Stimulated activated CD4-positive, alpha-beta T cell treated with anti-CD3 and anti-CD28 coated beads, Interleukin-1b, Interleukin-23, amount 100 ng/mL, for 24 hours (primary cell): ENCODE measurements around the gene LTBP1.

Experiments
- DNase-seq, 4 experiments: peaks; one replicate each; pipeline ENCODE4 v3.0.0-alpha.2; 2020; ENCODE audit warnings: low read depth in 4 of 4, low spot score in 1 of 4

Gene LTBP1

DNA sequence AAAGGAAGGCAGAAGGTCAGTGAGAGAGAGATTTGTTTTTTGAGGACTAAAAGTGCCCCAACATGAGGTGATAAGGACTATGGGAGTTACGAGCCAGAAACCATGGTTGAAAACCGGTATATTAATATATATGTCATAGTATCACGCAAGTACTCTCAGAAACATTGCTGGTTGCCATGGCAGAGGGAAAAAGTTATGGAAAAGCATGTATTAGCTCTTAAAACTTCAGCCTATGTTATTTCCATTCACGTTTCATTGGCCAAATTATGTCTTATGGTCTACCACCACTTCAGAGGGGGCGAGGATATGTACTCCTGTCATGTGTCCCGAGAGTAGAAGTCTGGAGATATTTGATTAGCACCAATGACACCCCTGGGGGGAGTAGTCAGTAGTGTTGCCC is 125.9 kb downstream of the LTBP1 start:
- no peak for DNase-seq

DNA sequence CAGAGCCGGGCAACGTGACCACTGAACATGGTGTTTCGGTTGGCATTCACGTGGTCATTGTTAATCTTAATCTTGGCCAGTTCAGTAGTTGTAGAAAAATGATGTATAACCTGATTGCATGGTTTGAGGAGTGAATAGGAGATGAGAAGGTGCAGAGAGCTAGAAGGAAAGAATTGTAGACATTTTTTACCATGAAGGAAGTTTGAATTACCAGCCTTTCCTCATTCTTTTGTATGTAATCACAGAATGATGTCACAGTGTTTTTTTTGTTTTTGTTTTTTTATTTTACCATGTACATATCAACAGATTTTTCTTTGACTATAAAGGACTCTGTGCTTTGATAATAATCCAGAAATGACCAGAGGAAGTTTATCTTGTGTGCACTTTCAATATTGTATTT is 126.3 kb downstream of the LTBP1 start:
- DNase-seq = no peak

DNA sequence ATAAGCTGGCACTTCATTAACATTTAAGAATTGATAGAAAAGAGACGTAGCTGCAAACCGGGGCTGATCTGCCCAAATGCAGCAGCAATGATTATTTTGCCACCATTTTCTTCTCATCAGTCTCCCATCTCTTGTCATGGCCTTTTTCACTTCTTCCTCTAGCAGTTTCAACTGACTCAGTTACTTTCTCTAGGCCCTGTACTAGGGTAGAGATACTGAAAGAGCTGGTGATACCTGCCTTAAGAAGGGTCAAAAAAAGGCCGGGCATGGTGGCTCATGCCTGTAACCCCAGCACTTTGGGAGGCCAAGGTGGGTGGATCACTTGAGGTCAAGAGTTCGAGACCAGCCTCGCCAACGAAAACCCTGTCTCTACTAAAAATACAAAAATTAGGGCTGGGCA is 127.4 kb downstream of the LTBP1 start:
- DNase-seq = no peak

DNA sequence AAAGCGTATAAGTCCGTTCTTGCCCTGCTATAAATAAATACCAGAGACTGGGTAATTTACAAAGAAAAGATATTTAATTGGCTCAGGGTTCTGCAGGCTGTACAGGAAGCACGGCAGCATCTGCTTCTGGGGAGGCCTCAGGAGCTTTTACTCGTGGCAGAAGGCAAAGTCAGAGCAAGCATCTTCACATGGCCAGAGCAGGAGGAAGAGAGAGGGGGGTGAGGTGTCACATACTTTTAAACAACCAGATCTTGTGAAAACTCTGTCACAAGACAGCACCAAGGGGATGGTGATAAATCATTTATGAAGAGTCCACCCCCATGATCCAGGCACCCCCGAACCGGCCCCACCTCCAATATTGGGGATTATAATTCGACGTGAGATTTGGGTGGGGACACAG is 130.6 kb downstream of the LTBP1 start:
- no peak for DNase-seq

DNA sequence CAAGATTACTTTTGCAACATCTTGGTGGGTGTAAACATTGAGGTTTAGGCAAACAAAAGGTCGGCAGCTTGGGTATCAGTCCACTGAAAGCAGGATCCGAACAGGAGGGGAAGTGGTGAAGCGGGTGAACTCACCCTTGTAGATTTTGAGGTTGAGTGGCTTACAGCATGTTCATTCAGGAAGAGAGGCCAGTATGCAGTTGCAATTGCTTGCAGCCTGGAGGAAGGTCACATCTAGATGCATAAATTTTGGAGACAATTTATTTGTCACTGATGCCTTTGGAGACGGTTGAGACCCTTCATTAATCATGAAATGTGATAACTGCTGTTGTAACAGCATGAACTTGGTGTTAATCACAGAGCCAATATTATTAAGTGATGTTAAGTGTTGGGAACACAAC is 131.1 kb downstream of the LTBP1 start:
- no peak for DNase-seq

DNA sequence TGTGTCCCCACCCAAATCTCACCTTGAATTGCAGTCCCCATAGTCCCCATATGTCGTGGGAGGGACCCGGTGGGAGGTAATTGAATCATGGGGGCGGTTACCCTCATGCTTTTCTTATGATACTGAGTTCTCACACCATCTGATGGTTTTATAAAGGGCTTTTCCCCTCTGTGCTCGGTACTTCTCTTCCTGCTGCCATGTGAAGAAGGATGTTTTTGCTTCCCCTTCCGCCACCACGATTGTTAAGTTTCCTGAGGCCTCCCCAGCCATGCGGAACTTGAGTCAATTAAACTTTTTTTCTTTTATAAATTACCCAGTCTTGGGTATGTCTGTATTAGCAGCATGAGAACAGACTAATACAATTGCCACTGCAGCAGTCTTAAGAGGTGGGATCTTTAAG is 134.9 kb downstream of the LTBP1 start:
- no peak for DNase-seq

DNA sequence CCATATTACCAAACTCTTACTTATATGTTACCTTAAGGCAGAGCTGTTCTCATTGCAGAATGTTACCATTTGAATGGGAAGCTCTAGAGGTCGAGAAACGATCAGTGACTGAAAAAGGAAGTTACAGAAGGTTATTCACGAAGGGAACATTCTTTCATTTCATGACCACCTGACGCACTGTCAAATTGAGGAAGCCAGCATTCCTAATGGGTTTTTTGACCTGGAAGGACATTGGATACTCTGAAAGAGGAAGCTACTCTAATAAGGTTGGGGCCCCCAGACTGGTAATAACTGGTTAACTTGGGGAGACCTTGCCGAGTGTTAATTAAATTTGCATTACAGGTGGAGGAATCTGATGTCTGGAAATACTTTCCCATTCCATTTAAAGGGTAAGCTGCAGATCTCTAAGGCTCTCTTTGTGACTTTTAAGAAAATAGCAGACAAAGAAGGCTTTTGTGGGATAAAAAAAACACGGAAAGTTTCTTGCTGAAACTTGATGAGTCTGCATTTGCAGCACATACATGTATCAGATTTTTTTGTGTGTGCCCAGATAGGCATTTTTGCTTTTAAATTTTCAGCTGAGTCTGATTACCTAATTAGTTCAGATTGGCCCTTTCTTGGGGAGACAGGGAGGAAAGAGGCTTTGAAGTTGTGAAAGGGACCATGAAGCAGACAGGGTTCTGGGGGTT is 137.1 kb downstream of the LTBP1 start:
- DNase-seq = no peak

DNA sequence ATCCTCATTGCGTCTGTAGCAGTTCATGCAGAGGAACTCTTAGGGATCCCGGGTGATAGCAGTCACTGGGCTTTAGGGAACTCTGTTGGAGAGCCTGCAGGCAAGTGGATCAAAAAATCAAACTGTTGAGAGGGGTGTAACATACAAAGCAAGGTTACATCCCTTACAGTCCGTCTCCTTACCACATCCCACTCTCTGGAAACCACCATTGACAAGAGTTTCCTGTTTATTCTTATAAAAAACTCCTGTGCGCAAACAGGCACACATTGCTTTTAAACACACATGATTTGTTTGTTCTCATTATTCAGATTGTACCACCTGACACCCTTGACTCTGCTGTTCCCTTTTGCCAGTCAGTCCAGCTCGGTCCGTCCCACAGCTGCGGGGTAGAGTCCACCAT is 137.7 kb downstream of the LTBP1 start:
- no peak for DNase-seq

DNA sequence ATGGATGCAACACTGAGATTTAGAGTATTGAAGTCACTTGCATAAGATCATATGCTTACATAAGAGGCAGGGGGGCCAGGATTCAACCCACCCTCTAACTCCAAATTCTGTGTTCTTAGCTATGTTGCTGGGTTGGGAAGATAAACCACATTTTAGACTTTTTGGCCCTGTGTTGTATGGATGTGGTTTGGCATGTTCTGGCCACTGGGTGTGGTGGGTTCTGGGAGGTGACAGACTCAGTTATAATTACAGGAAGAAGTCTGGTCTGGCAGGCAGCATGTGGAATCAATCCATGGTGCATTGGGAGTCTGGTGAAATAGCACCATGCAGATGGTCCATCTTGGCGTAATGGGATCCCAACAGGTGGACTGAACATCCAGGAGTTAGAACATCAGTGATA is 138.9 kb downstream of the LTBP1 start:
- DNase-seq = no peak

DNA sequence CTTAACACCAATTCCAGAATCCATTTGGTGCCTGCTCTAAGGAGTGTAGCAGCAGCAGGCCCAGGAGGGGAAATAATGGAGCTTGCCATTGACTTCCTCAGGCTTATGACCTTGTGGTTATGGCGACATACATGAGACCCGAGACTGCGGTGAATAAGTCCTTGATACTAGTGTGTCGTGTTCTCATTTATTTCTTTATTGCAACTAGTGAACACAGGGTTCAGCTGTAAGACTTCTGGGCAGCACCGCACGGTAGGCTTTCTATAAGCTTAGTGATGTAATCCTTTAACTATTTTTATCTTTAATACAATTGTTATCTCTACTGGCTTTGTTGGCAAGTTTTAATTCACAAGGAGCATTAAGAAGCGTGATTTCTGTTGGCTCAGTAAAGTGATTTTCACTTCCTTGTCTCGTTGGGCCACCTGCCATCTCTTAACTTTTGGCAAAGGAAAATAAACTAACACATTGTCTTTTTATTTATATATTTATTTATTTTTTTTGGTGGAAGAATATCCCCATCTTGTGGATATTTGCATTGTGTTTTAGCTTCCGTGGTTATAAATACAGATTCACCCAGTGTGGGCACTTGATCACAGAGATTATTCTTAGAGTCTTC is 139.8 kb downstream of the LTBP1 start:
- DNase-seq = no peak

DNA sequence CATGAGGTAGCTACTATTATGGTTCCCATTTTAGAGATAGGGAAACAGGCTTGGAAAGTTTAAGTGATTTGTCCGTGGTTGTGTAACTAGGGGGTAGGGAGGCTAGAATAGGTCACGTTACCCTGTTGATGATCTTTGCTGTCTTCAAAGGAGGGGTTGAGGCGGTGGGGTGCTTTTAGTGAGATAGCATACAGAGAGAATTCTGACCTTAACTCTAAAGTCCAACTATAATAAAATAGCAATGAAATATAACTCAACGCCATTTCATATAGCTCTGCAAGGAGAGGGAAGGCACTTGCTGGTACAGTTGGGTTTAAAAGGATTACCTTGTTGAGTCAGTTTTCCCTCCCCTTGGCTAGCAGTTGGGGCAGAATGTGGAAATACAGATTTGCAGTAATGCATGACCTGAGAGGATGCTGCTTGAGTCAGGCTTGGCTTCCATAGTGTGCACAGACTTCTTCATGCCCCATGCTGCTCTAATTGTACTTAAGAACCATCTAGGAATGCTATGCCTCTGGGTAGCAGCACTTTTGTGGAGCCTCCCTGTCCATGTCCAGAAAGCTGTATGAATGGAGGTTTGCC is 143.9 kb downstream of the LTBP1 start:
- DNase-seq = no peak

DNA sequence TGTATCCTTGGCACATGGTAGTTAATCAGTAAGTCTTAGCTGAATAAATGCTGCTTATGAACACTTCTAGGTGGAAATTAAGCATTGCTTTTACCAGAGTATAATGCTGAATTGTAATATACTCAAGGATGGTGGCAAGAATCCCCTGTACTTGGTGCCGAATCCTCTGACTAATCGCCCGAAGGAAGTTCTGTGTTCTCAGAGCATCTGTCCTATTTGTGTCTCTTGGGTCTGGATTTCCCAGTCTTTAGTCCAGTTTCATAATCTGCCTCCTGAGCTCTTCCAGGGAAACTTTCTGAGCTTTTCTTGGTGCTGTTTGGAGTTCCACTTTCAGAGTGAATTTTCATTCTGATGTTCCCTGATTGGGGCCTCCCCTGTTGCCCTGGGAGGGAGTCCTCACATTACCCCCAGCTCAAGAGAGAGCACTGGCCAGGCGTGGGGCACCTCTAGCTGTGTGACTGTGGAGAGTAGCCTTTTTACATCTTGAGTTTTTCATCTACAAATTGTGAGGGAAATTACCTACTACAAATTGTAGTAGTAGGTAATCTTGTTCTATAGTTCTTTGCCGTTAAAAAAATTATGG is 144.9 kb downstream of the LTBP1 start:
- no peak for DNase-seq

DNA sequence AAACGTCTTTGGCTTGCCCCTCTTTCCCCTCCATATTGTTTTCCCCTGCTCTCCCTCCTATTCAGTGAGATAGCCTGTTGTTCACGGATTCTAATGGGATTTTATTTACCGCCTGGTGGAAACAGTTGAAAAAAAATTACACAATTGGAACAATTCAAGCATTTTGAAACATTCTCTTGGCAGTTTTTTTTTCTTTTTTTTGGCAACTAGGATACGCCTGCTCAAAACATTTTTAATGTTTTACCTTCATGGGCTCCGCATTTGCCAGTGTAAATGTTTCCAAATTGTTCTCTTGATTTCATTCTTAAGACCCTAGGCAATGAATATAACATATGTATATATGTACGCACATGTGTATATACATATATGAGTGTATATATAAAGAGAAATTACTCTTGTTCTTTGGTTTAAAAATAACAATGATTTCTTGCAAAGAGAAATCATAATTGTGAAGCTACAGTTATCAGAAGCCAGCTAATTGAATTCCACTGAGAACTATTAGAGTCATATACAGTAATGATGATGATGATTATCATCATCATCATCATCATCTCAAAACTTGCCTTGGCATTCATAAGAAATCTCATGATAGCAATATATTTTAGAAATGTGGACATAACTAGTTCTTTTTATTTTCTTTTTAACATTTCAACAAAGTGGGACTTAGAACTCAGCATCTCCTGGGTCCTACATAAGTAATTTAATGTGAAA is 146.7 kb downstream of the LTBP1 start:
- DNase-seq = no peak

DNA sequence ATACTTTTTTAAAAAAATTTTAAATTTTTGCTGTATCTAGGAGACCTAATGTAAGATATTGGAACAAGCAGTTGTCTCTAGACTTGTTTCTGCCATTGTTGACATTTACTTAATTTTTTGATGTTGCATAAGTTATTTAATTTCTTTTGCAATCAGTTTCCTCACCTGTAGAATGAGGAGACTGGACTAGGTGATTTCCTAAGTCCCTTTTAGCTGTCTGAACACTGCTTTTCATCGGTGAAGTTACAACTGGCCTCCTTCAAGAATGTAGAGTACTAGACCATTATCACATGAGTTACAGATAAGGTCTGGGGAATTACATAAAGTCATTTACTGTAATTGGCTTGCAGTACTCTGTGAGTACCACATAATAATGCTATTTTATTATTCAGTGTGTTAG is 147.6 kb downstream of the LTBP1 start:
- no peak for DNase-seq

DNA sequence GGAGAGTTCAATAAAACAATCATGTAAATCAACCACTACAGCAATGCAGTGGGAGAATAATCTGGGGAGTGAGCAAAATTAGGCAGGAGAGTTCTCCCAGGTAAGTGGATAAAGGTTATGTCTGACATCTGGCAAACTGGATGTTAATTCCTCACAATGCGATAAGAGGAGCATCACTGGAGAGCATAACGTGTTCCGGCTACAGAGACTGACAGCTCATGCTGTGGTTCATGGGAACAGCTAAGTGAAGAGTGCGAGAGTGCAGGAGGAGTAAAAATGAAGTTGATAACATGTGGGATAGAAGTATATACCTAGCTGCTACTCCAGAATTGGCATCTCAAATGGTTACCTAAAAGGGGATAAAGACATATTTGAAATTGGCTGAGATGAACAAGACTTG is 153.2 kb downstream of the LTBP1 start:
- DNase-seq = no peak

DNA sequence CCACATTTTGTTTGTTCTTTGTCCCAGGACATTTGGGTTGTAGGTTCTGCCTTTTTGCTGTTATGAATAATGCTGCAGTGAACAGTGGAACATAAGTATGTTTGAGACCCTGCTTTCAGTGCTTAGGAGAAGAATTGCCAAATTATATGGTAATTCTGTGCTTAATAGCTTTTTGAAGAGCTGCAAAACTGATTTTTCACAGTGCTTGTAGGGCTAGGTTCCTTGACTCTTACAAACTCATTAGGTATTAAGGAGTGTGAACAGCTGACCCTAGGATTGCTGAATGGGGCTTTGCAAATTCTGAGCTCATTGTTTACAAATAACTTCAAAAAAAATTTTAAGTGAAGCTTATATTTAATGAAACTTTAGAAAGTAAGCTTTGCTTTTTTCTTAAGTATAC is 154.2 kb downstream of the LTBP1 start:
- no peak for DNase-seq

DNA sequence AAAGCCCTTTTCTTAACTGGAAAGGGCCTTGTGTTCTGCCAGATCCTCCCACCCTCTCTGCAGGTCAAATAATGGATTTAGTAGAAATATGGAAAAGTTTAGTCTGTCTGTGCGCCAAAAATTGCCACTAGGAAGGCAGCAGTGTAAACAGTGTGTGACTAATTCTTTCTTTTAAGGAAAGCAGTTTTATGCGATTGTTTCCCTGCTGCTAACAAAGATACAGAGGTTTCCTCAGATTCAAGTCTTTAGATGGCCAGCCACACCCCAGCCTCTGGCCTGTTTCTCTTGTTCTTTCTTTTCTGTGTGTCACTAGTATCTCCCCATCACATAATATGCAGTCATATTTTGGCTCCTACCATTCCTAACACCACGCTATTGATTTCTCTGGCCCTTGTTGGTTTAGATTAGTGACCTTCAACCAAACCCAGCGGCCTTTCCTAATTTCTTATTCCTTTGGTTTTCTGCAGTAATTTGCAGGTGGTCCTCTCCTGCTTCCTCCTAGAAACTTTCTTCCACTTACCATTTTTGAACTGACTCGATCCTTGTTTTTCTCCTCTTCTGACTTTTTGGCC is 157.4 kb downstream of the LTBP1 start:
- no peak for DNase-seq

DNA sequence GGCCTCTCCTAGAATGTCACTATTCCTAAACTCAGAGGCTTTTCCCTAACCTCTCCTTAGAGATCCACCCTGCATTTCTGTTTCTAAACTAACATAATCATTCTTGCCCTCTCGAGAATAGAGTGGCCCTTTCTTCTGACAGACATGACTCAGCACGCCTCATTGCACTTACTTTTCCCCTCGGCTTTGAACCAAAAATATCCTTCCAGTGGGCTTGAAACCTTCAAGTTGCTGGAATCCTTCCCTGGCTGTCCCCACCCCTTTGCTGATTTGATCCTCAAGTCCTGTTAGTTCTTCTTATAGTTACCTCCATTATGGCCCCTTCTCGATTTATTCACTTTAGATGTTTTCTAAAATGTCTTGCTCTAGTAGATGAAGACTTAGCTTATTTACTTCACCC is 158.0 kb downstream of the LTBP1 start:
- DNase-seq = no peak

DNA sequence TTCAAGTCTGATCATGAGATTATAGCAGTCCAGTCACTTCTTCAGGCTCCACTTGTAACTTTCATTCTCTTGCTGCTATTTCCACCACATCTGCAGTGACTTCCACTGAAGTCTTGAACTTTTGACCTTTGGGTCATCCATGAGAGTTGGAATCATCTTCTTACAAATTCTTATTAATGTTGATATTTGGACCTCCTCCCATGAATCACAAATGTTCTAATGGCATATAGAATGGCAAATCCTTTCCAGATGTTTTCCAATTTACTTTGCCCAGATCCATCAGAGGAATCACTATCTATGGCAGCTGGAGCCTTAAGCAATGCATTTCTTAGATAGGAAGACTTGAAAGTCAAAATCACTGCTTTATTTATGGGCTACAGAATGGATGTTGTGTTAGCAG is 159.4 kb downstream of the LTBP1 start:
- DNase-seq = no peak

DNA sequence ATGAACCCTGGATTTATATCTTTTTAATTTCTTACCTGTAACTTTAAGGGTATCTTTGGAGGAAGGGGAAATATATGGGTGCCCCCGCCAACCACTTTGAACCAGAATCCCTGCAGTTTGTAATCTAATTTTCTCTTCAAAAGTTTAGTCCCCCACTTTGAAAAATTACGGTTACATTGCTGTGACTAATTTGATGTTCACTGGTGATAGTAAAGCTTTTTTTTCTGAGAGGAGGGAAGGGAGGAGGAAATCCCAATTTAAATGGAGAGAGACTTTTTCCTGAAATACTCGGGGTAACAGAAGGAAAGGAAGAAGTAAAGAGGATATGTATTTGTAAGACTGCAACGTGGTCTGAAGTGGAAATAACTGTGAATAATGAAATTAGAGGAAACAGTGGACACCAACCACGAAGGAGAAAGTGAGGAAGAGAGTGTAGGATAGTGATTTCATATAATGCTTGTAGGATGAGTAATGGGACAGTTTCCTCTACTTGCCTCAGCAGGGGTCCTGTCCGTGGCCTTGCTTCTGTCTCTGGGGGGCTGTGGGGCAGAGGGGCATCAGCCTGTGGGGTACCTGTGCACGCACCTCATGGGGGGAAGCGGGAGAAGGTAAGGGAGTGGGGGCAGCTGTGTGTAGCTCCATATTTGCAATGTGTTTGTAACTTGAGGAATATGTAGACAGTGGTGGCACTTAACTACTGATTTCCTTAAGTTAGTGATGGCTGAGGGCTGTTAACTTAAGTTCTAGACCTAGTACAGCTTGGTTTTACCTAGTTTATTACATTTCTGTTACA is 161.1 kb downstream of the LTBP1 start:
- no peak for DNase-seq
